ENCODE results near the gene FBXO34. TPM values are rescaled to one million over a fixed set of nuclear protein-coding genes. Genes with fewer than 3 reads are reported as not detected.
"Not testable (repeated sequence)": the region's sequence is repeated elsewhere in the genome, so short reads cannot be mapped to it uniquely, and the experiment has no call there.

The FBXO34 gene
- total and polyA plus RNA-seq, 12 donors: 5.9 to 31.0 (median 18.5) TPM

DNA sequence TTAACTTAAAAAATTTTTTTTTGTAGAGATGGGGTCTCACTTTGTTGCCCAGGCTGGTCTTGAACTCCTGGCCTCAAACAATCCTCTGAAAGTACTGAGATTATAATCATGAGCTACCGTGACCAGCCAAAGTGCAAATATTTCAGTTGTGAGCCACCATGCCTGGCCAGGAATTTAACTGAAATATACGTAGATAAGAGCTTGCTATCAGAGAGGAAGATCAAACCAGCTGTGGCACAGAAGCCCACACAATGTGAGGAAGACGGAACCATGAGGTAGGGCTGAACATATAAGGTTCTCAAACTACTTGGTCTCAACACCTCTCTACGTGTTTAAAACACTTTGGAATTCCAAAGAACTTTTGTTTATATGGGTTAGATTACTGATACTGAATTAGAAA is 111.3 kb downstream of the FBXO34 start:
- Histone ChIP-seq H3K36me3 (replicated peaks in 1 of 2) (peaks cover 0 to 58% of the 10 kb centered on the region in 2 donors), H3K9me3 (replicated peaks in 1 of 3) (no peaks in the 10 kb centered on the region), H3K27ac (no peak overlapping the region), H3K4me3 (no peak overlapping the region), H3K27me3 (no peaks in the 10 kb centered on the region), H3K4me1 (replicated peaks in 1 of 2) (no peaks in the 10 kb centered on the region)
- DNase-seq: no peak
- TF ChIP-seq, protein P1, sequence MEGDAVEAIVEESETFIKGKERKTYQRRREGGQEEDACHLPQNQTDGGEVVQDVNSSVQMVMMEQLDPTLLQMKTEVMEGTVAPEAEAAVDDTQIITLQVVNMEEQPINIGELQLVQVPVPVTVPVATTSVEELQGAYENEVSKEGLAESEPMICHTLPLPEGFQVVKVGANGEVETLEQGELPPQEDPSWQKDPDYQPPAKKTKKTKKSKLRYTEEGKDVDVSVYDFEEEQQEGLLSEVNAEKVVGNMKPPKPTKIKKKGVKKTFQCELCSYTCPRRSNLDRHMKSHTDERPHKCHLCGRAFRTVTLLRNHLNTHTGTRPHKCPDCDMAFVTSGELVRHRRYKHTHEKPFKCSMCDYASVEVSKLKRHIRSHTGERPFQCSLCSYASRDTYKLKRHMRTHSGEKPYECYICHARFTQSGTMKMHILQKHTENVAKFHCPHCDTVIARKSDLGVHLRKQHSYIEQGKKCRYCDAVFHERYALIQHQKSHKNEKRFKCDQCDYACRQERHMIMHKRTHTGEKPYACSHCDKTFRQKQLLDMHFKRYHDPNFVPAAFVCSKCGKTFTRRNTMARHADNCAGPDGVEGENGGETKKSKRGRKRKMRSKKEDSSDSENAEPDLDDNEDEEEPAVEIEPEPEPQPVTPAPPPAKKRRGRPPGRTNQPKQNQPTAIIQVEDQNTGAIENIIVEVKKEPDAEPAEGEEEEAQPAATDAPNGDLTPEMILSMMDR (IDR thresholded peaks at IDR 0.05): no peak
- no peak for TF ChIP-seq POLR2A (IDR thresholded peaks at IDR 0.05)
- 76 to 92% (median 90%) methylated on average over 4 of the region's 4 CpGs for WGBS, 4 donors
- intact Hi-C loops (cut with DNase I): no loop called here

DNA sequence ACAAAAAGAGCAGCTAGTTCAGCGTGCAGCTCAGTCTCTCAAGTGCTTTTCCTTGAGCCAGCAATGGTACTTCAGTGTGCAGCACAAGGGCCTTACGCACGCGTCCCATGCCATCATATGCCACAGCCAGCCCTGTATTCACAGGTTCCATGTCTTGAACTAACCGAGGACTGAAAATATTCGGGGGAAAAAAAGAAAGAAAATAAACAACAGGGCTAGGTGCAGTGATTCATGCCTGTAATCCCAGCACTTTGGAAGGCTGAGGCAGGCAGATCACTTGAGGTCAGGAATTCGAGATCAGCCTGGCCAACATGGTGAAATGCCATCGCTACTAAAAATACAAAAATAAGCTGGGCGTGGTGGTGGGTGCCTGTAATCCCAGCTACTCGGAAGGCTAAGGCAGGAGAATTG is 111.8 kb downstream of the FBXO34 start:
- H3K4me1 ChIP-seq (replicated peaks in 1 of 2); H3K27me3 ChIP-seq; intact Hi-C loops (cut with DNase I); H3K4me3 ChIP-seq; H3K9me3 ChIP-seq (replicated peaks in 1 of 3): not testable (repeated sequence)
- DNase-seq: peak in 1 of 7 donors; percentile 30
- Histone ChIP-seq H3K36me3 (replicated peaks in 1 of 2) (peaks cover 0 to 53% of the 10 kb centered on the region in 2 donors), H3K27ac (peak overlapping the region in 2 of 5 donors; percentile 22 to 28)
- WGBS, 4 donors: 62 to 77% (median 71%) methylated on average over 10 of the region's 10 CpGs

DNA sequence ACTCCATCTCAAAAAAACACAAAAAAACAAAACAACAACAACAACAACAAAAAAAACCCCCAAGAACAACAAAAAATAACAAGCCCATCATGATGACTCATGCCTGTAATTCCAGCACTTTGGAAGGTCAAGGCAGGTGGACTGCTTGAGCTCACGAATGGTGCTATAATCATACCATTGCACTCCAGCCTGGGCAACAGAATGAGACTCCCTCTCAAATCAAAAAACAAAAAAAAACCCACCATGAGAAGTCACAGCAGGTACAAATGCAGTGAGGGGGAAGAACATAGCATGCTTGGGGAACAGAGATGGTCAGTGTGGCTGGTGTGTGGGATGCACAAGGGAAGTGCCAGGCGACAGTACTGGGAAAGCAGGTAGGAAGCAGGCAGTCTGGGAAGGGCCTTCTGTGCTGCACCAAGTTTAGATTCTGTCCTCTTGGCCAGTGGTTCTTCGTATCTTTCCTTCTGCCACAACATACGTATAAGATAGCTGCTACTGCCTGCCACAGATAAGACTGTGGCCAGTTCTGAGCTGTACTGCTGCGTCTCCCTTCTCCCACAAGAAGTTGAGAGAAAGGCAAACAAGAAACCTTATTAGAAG is 112.4 kb downstream of the FBXO34 start:
- no peaks in the 10 kb centered on the region for H3K9me3 ChIP-seq (replicated peaks in 1 of 3)
- H3K27me3 ChIP-seq: no peaks in the 10 kb centered on the region
- no peak overlapping the region for H3K4me3 ChIP-seq
- 60 to 79% (median 67%) methylated on average over 5 of the region's 5 CpGs for WGBS, 4 donors
- intact Hi-C loops (cut with DNase I): no loop called here
- no peaks in the 10 kb centered on the region for H3K4me1 ChIP-seq (replicated peaks in 1 of 2)
- H3K27ac ChIP-seq: peak overlapping the region in 2 of 5 donors; percentile 22 to 28
- H3K36me3 ChIP-seq (replicated peaks in 1 of 2): peaks cover 0 to 52% of the 10 kb centered on the region in 2 donors
- TF ChIP-seq, protein P1 (IDR thresholded peaks at IDR 0.05): no peak
- TF ChIP-seq POLR2A (IDR thresholded peaks at IDR 0.05): no peak
- DNase-seq: no peak

DNA sequence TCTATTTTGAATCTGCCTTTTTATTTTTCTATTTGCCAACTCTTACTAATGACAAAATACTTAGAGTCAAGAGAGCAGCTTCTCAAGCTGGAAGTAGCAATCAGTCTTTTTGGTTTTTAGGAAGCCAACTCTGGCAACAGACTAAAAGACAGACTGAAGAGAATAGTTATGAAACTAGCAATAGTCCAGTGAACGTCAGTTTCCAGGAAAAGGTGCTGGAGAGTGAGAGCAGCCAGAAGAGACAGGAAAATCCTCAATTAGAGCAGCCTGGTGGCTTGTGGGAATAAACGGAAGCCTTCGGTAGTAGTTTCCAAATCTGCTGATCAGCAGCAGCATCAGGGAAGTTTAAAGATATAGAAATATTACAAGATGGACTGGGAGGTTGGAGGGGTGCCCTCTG is 113.3 kb downstream of the FBXO34 start:
- intact Hi-C loops (cut with DNase I): no loop called here
- TF ChIP-seq, protein P1 (IDR thresholded peaks at IDR 0.05): no peak
- no peak for TF ChIP-seq POLR2A (IDR thresholded peaks at IDR 0.05)
- Histone ChIP-seq H3K4me3 (no peak overlapping the region), H3K27ac (no peak overlapping the region), H3K27me3 (no peaks in the 10 kb centered on the region), H3K36me3 (replicated peaks in 1 of 2) (peaks cover 0 to 51% of the 10 kb centered on the region in 2 donors), H3K9me3 (replicated peaks in 1 of 3) (no peaks in the 10 kb centered on the region), H3K4me1 (replicated peaks in 1 of 2) (no peaks in the 10 kb centered on the region)
- WGBS, 4 donors: 72 to 91% (median 77%) methylated on average over 3 of the region's 3 CpGs
- no peak for DNase-seq

All from adrenal gland (tissue), 12 donors.